SIG-M5 treated with dmso at 0.1 percent for 504 hours (cell line): Measurements from ENCODE around the gene PRKAR1B.

Experiments
- DNase-seq: peaks from one replicate; lab custom pipeline; 2025; ENCODE audit not compliant: unreplicated experiment; lab: John Stamatoyannopoulos, UW

PRKAR1B gene

DNA sequence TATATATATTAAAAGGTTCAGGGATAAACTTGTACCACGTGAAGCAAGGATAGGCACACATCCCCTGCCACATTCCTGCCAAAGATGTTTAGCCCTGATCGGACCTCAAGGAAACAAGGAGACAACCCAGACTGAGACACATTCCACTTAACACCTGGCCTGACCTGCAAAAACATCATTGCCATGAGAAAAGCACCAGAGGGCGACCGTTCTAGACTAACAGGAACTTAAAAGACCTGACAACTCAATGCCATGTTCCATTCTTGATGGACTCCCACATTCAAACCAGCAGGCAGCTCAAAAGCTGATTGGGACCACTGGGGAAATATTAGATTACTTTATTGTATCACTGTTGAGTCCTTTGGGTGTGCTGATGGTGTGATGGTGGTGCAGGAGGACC lies 199.4 kb downstream of the PRKAR1B start:
- DNase-seq = peak; percentile 13

DNA sequence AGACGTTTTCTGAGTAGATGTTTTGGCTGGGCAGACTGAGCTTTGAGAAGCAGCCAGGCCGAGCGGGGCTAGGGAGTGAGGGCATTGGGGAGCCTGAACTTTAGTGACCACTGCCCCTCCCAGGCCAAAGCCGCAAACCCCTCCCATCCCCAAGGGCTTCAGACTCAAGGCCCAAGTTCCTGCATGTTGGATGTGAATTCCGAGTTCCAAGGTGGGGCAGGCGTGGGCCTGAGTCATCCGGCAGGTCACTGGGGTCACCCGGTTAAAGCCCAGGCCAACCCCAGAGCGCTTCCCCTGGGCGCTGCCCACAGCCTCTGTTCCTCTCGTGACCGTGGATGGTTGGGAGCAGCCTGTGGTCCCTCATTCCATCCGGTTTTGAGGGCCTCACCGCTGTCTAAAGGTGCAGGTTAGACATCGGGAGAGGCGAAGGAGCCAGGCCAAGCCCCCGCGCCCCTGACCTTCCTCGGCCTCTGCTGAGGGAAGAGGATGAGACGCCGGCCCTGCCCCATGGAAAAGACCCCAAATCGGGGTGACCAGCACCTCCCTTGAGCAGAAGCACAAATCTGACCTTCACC lies 200.5 kb downstream of the PRKAR1B start:
- DNase-seq = no peak

DNA sequence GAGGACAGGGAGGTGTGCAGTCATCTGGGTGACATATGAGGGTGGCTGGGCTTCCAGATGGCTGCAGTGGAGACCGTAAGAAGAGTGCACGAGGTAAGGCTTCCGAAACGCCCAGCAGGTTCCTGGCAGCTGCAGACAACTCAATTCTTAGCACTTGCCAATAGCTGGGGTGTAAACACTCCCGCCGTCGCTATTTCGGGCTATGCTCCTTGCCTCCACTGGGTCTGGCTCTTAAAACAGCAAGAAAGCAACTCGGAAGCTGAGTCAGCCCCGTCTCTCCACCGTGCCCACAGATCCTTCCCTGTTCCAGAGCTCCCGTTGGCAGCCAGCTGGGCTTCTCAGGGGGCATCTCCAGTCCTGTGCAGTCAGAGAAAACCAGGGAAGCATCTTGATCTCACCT lies 201.3 kb downstream of the PRKAR1B start:
- DNase-seq = no peak

DNA sequence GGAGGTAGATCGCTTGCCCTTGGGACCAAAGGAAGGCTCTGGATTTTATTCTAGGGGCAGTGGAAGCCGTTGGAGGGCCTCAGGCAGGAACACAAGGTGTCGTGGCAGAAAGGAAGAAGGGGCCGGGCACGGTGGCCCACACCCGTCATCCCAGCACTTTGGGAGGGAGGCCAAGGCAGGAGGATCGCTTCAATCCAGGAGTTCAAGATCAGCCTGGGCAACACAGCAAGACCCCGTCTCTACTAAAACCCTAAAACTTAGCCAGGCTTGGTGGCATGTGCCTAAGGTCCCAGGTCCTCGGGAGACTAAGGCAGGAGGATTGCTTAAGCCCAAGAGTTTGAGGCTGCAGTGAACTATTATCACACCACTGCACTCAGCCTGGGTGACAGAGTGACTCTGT lies 202.3 kb downstream of the PRKAR1B start:
- no peak for DNase-seq

DNA sequence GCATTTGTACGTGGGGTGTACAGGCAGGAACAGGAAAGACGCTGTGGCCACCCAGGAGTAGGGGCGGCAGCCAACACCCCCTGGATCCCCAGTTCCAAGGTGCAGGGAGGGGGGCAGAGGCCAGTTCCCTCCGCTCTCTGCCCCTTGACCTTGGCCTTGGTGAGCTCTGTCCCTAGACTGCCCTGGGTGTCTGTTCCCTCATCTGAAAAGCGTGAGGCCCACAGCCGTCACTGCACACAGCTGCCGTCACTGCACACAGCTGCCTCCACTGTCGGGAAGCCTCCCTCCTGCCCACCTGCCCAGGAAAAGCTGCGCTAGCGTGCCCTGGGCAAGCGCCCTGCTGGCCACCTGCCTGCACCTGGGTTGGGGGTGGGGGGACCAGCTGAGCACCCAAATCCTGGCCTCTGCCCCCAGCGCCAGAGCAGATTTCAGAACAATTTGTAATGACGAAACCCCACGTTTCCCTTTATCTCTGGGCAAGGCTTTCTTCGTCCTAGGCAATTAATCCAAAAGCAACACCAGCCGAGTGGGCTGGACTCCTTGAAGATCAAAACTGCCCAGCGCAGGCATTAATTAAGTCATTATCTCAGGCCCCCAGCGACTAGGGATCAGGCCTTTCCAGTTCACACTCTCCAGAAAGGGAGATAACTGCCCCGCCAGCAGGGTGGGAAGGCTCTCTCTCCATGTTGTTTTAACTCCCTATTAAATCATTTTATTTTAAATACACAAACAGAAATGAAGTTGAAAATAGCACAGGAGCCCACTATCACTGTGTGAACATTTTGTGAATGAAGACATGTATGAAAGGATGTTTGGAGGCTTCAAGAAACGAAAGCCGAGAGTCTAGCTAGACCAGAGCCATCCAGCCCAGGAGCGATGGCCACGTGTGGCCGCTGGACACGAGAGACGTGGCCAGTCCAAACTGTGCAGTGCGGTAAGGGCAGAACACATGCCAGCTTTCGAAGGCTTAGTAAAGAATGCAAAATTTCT lies 203.4 kb downstream of the PRKAR1B start:
- no peak for DNase-seq

DNA sequence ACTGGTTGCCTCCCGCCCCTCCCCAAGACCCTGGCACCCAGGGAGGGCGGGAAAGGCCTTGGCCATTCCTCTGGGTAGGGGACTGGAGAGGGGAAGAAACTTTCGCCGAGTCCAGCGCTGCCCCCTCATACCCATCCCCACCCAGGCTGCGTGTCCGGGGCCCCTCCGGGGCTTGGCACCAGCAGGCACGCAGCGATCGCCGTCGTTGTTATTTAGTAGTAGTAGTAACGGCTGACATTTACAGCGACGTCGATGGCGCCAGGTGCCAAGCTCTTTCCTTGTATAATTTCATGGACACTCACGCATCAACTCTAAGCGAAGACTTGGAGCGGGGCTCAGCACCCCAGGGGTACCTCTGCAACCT lies 204.1 kb downstream of the PRKAR1B start:
- no peak for DNase-seq

DNA sequence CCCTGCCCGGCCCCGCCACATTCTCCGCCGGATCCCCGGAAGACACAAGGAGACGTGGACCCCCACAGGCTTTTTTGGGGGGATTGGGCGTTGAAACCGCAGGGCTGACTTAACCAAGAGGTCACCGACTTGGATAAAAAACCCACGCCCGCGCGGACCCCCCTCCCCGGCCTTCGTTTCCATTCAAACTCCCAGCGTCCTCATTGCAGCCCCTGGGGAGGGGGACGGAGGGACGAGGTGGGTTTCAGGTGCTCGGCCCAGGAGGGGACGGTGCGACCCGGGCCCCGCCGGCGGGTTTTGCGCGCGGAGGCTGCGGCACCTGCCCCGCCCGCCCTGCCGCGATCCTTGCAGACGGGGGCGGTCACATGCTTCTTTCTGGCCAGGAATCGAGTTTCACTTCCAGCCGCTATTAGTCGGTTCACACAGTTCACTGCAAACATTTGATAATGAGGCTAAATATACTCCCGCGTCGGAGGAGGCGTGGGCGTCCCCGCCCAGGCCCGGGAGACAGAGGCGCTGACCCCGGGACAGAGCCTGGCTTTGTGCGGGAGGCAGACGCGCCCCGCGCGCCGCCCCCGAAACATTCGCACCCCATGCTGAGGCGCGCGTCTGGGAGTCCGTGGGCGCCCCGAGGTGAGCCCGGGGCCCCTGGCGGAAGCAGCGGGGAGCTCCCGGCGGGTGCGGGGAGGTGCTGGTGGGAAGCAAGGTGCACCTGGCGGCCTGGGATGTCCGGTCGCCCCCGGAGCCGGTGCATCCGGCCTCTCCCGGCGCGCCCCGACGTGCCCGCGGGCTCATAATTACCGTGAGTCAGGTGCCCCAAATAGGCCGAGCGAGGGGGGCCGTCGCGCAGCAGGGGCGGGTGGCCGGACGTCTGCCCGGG lies 204.8 kb downstream of the PRKAR1B start:
- DNase-seq = peak; percentile 71

DNA sequence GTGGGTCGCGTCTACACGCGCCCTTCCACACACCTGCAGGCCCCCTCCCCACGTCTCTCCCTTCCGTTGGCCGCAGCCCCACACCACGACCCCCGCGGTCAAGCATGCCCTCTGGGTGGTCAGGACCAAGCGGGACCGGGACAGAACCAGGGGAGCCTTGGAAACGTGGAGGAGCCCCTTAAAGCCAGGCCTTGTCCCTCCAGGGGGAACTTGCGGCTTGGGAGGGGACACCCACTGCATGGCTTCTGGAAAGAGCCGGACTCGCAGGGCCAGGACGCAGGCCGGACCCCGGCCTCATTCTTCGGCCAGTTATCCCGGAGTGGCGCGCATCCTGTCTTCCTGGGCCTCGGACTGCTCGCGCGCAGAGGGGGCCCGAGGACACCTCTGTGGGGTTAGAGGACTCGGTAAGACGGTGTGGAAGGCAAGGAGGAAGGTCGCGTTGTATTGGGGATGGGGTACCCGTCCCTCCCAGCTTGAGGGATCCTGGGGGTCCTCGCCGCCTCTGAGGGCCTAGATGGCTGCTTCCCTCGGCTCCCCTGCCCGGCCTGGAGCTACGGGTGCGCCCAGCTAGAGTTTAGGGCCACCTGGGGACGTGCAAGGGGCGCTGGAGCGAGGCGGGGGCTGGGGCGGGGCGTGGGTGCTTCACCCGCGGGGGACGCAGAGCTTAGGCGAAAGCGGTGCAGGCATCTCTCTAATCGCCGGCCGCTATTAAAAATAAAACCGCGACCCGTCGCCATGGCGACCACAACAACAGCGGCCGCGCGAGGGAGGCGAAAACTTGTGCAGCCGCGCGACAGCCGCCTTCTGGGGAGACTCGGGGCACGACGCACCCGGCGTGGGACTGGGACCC lies 205.6 kb downstream of the PRKAR1B start:
- no peak for DNase-seq

DNA sequence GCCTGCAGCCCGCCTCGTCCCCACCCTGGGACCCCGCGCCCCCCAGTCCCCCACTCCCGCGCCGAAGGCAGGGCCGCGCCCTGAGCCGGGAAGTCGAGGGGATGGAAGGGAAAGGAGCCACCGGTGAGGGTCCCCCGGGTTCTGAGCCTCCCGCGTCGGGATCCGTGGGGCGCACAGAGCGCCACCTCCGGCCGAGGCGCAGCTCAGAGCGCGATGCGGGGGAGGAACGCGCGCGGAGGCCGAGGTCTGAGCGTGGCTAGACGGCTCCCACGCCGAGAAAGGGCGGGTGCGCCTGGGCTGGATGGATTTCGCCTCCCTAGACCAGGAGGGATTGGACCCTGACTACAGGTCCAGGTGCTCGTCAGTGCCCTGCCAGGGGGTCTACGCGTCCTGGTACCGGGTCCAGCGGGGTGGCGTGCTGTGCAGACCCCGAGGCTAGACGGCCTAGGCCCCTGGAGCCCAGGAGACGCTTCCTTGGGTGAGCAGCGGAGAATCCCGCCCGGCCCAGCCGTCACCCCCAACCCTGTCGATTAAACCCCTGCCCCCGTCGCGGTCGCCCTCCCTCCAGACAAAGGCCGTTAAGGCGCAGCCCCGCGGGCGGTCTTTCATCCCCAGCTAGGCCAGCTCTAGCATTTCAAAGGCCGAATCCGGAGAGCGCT lies 206.4 kb downstream of the PRKAR1B start:
- DNase-seq = no peak

DNA sequence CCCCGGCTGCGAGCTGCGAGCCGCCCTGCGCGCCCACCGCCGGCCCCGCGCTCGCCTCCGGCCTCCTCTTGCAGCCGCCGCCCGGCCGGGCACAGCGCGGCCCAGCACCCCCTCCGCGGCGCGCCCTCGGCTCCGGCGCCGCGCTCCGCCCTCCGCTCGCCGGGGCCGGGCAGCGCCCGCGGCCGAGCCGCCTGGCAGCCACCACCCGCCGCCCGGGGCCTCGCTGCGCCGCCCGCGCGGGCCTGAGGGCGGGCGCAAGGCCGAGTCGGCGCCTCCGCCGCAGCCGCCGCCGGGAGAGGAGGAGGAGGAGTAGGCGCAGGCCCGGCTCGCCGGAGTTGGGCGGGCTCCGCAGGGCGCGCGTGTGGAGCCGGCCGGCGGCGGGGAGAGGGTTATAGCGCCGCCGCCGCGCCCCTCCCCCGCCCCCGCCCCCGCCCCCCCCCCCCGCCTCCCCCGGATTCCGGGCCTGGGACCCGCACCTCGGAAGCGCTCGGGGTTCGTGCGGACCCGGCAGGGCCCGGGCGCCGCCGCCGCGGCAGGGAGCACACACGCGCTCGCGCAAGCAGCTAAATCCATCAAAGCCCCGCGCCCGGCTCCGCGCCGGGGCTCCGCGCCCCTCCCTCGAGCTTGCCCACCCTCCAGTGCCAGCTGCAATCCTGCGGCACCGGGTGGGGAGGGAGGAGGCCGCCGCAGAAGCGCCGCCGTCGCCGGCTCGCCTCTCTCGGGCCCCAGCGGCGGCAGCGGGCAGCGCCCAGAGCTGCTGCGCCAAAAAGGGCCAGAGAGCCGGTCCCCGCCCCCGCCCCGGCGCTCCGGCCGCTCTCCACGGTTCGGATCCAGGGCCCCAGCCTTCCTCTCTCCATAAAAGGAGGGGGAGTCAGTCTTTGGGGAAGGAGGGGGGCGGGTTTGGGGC lies 207.3 kb downstream of the PRKAR1B start, which contains the start of gene PDGFA:
Gene PDGFA, minus strand, starts transcription at position 363 of the 907 bp plus-strand sequence. CDS start 845 bp downstream, outside the sequence.
- DNase-seq = peak; percentile 19

DNA sequence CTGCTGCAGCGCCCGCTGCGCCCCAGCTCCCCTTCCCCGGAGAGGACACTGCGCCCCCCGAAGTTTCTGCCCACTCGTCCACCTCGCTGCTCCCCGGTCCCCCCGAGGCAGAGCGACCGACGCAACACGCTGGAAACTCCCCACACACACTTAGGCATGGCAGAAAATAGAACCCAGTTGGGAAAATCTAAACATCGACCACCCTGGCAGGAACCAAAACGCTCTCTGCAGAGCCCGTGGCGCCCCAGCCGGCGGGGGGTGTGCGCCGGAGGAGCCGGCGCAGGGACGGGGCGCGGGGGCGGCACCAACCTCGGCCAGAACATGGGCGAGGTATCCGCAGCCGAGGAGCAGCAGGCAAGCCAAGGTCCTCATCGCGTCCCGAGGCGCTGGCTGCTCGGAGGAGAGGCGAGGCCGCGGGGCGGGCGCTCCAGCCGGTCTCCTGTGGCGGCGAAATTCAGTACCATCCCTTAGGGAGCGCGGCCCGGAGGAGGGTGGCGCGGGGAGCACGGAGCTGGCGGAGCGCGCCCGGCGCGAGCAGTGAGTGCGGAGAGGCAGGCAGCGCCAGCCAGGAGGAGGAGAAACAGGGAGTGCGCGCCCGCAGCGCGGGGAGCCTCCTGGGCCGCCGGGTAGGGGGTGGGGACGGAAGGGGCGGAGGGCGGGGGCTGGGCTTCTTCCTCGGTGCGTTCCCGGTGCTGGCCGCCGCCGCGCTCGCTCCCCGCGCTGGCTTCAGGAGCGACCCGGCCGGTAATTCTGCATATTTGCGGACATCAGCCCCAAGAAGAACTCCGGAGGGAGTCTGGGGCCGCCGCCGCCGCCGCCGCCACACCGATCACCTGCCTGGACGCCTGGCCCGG lies 208.2 kb downstream of the PRKAR1B start:
- peak; percentile 46 for DNase-seq

DNA sequence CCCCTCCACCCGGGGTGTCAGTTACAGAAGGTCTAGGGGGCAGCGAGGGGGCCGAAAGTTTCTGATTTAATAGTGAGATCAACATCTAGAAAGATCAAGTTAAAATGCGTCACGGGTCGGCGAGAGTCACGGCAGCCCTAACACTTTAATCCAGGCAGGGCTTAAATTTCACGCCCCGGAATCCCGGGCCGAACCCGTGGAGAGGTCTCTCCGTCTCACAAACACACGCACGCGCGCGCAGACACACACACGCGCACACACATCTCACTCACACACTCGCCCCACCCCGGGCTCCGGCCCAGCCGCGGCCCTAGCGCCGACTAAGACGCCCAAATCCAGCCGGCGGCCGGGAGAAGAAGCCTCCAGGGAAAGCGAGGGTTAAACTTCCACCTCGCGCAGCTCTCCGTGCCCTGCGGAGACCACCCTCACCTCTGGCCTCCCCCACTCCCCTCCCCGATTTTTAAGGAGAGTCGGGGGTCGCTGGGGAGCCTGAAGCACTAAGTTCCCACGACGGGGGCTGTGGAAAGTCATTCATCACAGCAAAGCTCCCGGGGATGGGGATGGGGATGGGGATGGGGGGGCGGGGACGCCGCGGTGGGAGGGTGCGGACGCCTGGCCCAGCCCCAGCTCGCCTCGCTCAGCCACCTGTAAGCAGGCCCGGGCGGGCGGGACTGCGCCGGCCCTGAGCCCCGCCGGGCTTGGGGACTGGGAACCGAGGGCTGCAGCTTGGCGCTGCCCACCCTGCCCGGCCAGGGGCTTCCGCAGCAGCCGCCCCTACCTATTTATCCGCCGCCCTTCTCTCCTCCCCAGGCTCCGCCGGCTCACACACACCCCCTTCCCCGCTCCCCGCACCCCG lies 209.1 kb downstream of the PRKAR1B start:
- DNase-seq = no peak

DNA sequence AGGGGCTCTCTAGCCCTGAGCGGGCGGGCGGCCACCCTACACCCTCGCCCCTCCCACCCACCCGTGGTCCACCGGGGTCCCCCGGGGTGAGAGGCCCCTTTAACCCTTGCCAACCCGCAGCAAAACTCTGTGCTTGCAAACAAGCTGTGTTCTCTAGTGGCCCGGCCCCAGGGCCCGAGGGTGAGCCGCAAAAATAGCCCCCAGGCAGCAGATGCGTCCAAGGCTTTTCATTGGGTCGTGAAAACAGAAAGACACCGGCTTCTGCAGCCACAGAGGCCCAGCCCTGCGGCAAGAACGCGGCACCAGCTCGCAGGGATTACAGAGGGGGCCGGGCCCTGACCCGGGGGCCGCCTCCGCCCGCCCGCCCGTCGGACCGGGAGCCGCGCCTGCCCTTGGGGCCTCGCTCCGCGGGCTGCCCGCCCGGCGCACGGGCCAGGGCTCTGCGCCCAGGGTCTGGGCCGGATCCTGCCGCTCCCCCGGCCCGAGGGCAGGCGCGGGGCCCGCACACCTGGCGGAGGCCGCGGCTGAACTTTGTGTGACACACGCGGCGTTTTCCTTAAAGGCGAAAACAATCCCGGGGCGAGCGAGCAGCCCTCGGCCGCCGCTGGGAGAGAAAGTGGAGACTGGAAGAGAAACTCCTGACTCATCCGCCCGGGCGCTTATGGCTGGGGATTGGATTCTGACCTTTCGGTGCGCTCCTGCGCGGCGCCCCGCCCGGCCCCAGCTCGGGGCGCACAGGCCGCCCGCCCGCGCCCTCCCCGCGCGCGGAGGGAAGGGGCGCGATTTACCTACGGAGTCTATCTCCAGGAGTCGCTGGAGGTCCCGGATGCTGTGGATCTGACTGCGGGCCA lies 210.2 kb downstream of the PRKAR1B start:
- peak; percentile 26 for DNase-seq

DNA sequence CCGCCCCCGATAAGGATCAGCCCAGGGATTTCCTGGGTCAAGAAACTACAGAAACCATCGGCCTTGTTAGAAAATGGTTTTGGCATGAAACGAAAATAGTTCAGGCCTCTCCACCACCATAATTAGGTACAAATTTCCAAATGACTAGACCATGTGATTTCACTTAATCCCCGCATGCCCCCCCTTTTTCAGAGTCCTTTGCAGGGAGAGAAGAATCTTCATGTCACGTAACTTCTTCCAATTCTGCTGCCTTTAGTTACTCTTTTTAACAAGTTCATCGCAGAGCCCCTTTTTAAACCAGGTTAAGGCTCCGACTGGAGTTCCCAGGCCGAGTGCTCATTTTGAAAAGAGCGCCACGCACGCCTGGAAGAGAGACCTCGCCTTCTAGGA lies 210.9 kb downstream of the PRKAR1B start:
- DNase-seq = no peak

DNA sequence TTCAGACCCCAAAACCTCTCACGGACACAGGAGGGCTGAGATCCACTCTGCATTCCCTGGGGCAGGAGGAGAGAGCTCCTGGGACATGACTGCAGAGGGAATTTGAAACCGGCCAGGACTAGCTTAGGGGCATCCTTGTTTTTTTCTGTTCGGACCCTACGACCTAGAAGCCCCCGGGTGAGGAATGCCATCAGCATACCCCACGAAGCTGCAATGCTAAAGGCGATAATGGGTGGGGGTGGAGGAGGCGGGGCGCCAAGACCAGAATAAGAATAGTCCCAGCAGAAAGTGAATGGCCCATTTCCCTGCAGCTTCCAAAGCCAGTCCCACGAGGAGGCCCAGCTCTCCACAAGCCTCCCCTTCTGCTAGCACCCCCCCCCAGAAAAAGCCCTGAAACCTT lies 211.5 kb downstream of the PRKAR1B start:
- DNase-seq = no peak
